HFFc6 (cell line): Measurements from ENCODE around the gene ATRX. TPM values are rescaled to one million over a fixed set of nuclear protein-coding genes. Genes with fewer than 3 reads are reported as not detected.
"Not testable (repeated sequence)": the region's sequence is repeated elsewhere in the genome, so short reads cannot be mapped to it uniquely, and the experiment has no call there.

Experiments used
- DNase-seq: peaks from one replicate; pipeline ENCODE4 v3.0.0-alpha.2; 2018
- H3K27ac Mint-ChIP-seq: 2 replicates; pipeline ENCODE4 v1.8.0; 2020; ENCODE audit warnings: mild to moderate bottlenecking, mixed read lengths
- H3K27me3 Mint-ChIP-seq: 2 replicates; pipeline ENCODE4 v1.8.0; 2021; ENCODE audit warnings: mild to moderate bottlenecking, moderate library complexity, mixed read lengths; ENCODE audit not compliant: insufficient read depth
- H3K36me3 Mint-ChIP-seq: 2 replicates; pipeline ENCODE4 v1.8.0; 2021; ENCODE audit warnings: low read depth, mixed read lengths
- H3K4me1 Mint-ChIP-seq: 2 replicates; pipeline ENCODE4 v1.8.0; 2020; ENCODE audit warnings: low read depth, mixed read lengths
- H3K4me3 Mint-ChIP-seq: 2 replicates; pipeline ENCODE4 v1.8.0; 2020; ENCODE audit warnings: mild to moderate bottlenecking, moderate library complexity, mixed read lengths
- H3K9me3 Mint-ChIP-seq: 2 replicates; pipeline ENCODE4 v1.8.0; 2020; ENCODE audit warnings: mild to moderate bottlenecking, mixed read lengths
- total RNA-seq, 6 experiments: library from RNA; stranded (reverse); fragmentation: NEBNext Ultra II Directional; extraction: Animal tissue kit (Norgen Biotek cat#: 25700); gene quantifications; 2 replicates in 1 of 6; 3 replicates in 5 of 6; pipeline ENCODE4 v1.2.3, GENCODE V29; 2021
- TF ChIP-seq, protein P1 (sequence below): fragments of 200-600 bp; sonication (generic); IDR thresholded peaks from 2 replicates; pipeline ENCODE4 v1.5.0; 2021; ENCODE audit warnings: antibody characterized with exemption, mild to moderate bottlenecking

Gene ATRX
- total RNA-seq, 6 experiments from 2014 or later = 49.4 to 65.1 (median 54.5) TPM

DNA sequence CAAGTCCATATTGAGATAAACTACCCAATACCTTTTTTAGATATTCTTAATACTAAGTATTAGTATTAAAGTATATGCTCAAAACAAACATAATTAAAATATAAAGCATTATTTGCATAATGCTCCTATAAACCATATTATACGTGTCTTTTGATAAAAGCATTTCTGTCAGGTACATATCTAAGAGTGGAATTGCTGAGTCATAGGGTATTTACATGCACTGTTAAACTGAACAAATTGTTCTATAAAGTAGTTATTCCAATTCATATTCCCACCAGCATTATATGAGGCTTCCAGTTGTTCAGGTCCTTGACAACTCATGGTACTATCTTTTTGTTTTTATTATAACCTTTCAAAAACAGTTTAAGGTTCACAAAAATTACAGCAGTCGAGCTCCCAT, 224.6 kb downstream of the ATRX start:
- H3K9me3 Mint-ChIP-seq = no peaks in the 10 kb centered on the region
- no peaks in the 10 kb centered on the region for H3K4me1 Mint-ChIP-seq
- H3K36me3 Mint-ChIP-seq = 0 out of 2 replicates have a peak, but pooled peaks cover 4% of the 10 kb centered on the region
- H3K4me3 Mint-ChIP-seq = no peak overlapping the region
- TF ChIP-seq, protein P1, sequence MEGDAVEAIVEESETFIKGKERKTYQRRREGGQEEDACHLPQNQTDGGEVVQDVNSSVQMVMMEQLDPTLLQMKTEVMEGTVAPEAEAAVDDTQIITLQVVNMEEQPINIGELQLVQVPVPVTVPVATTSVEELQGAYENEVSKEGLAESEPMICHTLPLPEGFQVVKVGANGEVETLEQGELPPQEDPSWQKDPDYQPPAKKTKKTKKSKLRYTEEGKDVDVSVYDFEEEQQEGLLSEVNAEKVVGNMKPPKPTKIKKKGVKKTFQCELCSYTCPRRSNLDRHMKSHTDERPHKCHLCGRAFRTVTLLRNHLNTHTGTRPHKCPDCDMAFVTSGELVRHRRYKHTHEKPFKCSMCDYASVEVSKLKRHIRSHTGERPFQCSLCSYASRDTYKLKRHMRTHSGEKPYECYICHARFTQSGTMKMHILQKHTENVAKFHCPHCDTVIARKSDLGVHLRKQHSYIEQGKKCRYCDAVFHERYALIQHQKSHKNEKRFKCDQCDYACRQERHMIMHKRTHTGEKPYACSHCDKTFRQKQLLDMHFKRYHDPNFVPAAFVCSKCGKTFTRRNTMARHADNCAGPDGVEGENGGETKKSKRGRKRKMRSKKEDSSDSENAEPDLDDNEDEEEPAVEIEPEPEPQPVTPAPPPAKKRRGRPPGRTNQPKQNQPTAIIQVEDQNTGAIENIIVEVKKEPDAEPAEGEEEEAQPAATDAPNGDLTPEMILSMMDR = no peak
- no peak for DNase-seq
- H3K27ac Mint-ChIP-seq = no peak overlapping the region
- no peaks in the 10 kb centered on the region for H3K27me3 Mint-ChIP-seq

DNA sequence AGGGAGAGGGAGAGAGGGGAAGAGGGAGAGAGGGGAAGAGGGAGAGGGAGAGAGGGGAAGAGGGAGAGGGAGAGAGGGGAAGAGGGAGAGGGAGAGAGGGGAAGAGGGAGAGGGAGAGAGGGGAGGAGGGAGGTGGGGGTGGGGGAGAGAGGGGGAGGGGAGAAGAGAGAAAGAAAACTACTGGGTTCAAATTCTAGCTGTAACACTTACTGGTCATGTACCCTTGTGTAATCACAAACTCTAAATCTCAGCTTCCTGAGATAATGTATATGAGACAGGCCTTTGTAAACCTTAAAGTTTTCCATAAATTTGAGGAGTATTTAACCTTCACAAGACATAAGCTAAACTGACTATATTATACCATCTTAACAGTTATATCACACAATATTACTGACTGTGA, 229.7 kb downstream of the ATRX start:
- H3K4me1 Mint-ChIP-seq = no peaks in the 10 kb centered on the region

DNA sequence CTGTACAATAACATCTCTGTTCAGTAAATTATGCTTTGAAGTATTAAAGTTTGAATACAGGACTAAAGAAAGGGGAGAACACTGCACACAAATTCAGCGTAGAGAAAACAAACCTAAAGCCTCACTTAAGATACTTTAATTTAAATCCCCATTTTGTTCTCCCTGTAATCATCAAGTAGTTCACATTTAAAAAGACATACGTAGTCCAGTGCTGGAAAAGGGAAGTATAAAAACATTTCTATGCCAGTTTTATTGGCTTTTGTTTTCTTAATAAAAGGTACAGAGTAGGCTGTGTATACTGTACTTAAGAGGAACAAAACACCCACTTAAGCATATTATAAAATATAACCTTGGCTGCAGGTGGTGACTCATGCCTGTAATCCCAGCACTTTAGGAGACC, 237.3 kb downstream of the ATRX start:
- H3K36me3 Mint-ChIP-seq = peaks cover 11% of the 10 kb centered on the region
- H3K9me3 Mint-ChIP-seq = no peaks in the 10 kb centered on the region
- TF ChIP-seq, protein P1 = no peak
- peaks cover 2% of the 10 kb centered on the region; the same call in 1 of the 2 replicates for H3K27me3 Mint-ChIP-seq
- H3K4me1 Mint-ChIP-seq = no peaks in the 10 kb centered on the region
- DNase-seq = no peak
- H3K27ac Mint-ChIP-seq = no peak overlapping the region
- no peak overlapping the region for H3K4me3 Mint-ChIP-seq

More for the DNA sequence above, 229.7 kb downstream of the ATRX start:
- Mint-ChIP-seq H3K36me3 (peaks cover 6% of the 10 kb centered on the region; the same call in 1 of the 2 replicates), H3K4me3 (no peak overlapping the region), H3K27ac (no peak overlapping the region), H3K9me3 (no peaks in the 10 kb centered on the region), H3K27me3 (peaks cover 2% of the 10 kb centered on the region; the same call in 1 of the 2 replicates)
- TF ChIP-seq, protein P1 = no peak
- DNase-seq = no peak

DNA sequence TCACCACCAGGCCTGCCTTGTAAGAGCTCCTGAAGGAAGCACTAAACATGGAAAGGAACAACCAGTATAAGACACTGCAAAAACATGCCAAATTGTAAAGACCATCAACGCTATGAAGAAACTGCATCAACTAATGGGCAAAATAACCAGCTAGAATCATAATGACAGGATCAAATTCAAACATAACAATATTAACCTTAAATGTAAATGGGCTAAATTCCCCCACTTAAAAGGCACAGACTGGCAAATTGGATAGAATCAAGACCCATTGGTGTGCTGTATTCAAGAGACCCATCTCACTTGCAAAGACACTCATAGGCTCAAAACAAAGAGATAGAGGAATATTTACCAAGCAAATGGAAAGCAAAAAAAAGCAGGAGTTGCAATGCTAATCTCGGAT, 246.2 kb downstream of the ATRX start:
- not testable (repeated sequence) for H3K27ac Mint-ChIP-seq

DNA sequence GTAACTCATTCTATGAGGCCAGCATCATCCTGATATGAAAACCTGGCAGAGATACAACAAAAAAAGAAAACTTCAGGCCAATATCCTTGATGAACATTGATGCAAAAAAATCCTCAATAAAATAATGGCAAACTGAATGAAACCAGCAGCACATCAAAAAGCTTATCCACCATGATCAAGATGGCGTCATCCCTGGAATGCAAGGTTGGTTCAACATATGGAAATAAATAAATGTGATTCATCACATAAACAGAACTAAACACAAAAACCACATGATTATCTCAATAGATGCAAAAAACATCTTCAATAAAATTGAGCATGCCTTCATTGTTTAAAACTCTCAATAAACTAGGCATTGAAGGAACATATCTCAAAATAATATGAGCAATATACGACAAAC, 254.8 kb downstream of the ATRX start:
- not testable (repeated sequence) for DNase-seq, H3K4me1 Mint-ChIP-seq, H3K27ac Mint-ChIP-seq, H3K4me3 Mint-ChIP-seq, H3K27me3 Mint-ChIP-seq
- H3K36me3 Mint-ChIP-seq = peaks cover 26% of the 10 kb centered on the region
- H3K9me3 Mint-ChIP-seq = peaks cover 19% of the 10 kb centered on the region

More for the DNA sequence above, 246.2 kb downstream of the ATRX start:
- not testable (repeated sequence) for H3K27me3 Mint-ChIP-seq, H3K4me3 Mint-ChIP-seq, DNase-seq, H3K4me1 Mint-ChIP-seq
- Mint-ChIP-seq H3K36me3 (peaks cover 29% of the 10 kb centered on the region), H3K9me3 (peaks cover 20% of the 10 kb centered on the region)

DNA sequence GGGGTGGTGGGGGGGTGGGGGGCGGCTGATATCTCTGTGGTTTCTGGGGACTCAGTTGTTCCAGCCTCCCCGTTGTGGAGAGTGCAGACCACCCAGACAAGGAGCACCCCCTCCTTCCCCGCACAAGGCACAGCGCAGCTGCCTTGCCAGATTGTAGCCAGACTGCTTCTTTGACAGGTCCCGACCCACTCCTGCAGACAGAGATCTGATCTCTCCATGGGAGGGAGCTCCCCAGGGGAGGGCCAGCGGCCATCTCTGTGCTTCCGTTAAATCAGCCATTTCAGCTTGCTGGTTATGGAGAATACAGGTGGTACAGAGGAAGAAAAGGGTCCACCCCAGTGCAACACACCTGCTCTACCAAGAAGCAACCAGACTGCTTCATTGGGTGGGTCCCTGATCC, 258.0 kb downstream of the ATRX start:
- TF ChIP-seq, protein P1 = no peak
- no peaks in the 10 kb centered on the region for H3K4me1 Mint-ChIP-seq
- no peak for DNase-seq
- peaks cover 19% of the 10 kb centered on the region for H3K9me3 Mint-ChIP-seq
- H3K4me3 Mint-ChIP-seq = no peak overlapping the region
- H3K27me3 Mint-ChIP-seq = no peaks in the 10 kb centered on the region; the same call in 1 of the 2 replicates
- H3K27ac Mint-ChIP-seq = no peak overlapping the region
- H3K36me3 Mint-ChIP-seq = peaks cover 28% of the 10 kb centered on the region
